K562 (cell line): ENCODE measurements around the gene FAM149A. TPM values are rescaled to one million over a fixed set of nuclear protein-coding genes. Genes with fewer than 3 reads are reported as not detected.

Source experiments
- BRCA1 ChIP-seq, 2 experiments: fragments of 450-650 bp in 1 of 2; sonication (generic) in 1 of 2; formaldehyde crosslinking in 1 of 2; IDR thresholded peaks; 2 replicates each; pipeline versions ENCODE4 v1.5.0 to v1.6.1; 2017 to 2020; ENCODE audit warnings: mild to moderate bottlenecking in 1 of 2, missing genetic modification reagents in 1 of 2
- C11orf30 ChIP-seq: fragments of 450-650 bp; IDR thresholded peaks from 2 replicates; pipeline ENCODE4 v1.6.1; 2016; ENCODE audit warnings: low read depth, mild to moderate bottlenecking
- CGGBP1 ChIP-seq: fragments of 250-450 bp; sonication (Bioruptor Pico); IDR thresholded peaks from 2 replicates; pipeline ENCODE4 v1.9.0; 2021; ENCODE audit warnings: mild to moderate bottlenecking
- CREB5 ChIP-seq: fragments of 250-450 bp; sonication (Bioruptor Pico); IDR thresholded peaks from 2 replicates; pipeline ENCODE4 v1.5.0; 2020; ENCODE audit warnings: mild to moderate bottlenecking
- HNRNPLL ChIP-seq: fragments of 200-400 bp; formaldehyde crosslinking; IDR thresholded peaks from 2 replicates; pipeline ENCODE4 v1.6.1; 2017; ENCODE audit warnings: low read length, low read depth, mild to moderate bottlenecking; ENCODE audit not compliant: poor library complexity, severe bottlenecking
- HNRNPUL1 ChIP-seq: fragments of 200-400 bp; formaldehyde crosslinking; IDR thresholded peaks from 2 replicates; pipeline ENCODE4 v1.6.1; 2017; ENCODE audit warnings: low read length
- KDM2B ChIP-seq: fragments of 250-450 bp; sonication (Bioruptor Pico); IDR thresholded peaks from 2 replicates; pipeline ENCODE4 v1.8.0; 2021; ENCODE audit warnings: mild to moderate bottlenecking, moderate library complexity
- KLF10 ChIP-seq: fragments of 250-450 bp; sonication (Bioruptor Pico); IDR thresholded peaks from 2 replicates; pipeline ENCODE4 v1.6.1; 2021; ENCODE audit warnings: matching md5 sums
- PCBP1 ChIP-seq: fragments of 200-400 bp; formaldehyde crosslinking; IDR thresholded peaks from 2 replicates; pipeline ENCODE4 v1.6.1; 2018; ENCODE audit warnings: mild to moderate bottlenecking, low read depth, low read length; ENCODE audit not compliant: poor library complexity, severe bottlenecking
- PPARD ChIP-seq: fragments of 250-450 bp; sonication (Bioruptor Pico); IDR thresholded peaks from 2 replicates; pipeline ENCODE4 v1.8.0; 2022; ENCODE audit warnings: inconsistent platforms, mild to moderate bottlenecking, moderate library complexity
- PRPF4 ChIP-seq: fragments of 200-400 bp; formaldehyde crosslinking; IDR thresholded peaks from one replicate; pipeline ENCODE4 v1.6.1; 2017; ENCODE audit warnings: low read length, low read depth, mild to moderate bottlenecking; ENCODE audit not compliant: insufficient read depth, poor library complexity, severe bottlenecking
- SIRT6 ChIP-seq: IDR thresholded peaks from one replicate; pipeline ENCODE4 v1.6.1; 2012; ENCODE audit warnings: low read depth, mild to moderate bottlenecking, control low read depth, inconsistent platforms, low read length, moderate library complexity
- THRA ChIP-seq: fragments of 450-650 bp; IDR thresholded peaks from 2 replicates; pipeline ENCODE4 v1.6.1; 2017; ENCODE audit warnings: mild to moderate bottlenecking, moderate library complexity
- ZBTB9 ChIP-seq: fragments of 450-650 bp; formaldehyde crosslinking; IDR thresholded peaks from 2 replicates; pipeline ENCODE4 v1.4.0; 2020; ENCODE audit warnings: mild to moderate bottlenecking, moderate library complexity
- ZNF217 ChIP-seq: sonication (generic); formaldehyde crosslinking; IDR thresholded peaks from 2 replicates; pipeline ENCODE4 v1.8.0; 2022; ENCODE audit warnings: mild to moderate bottlenecking, missing genetic modification reagents
- ZNF589 ChIP-seq: fragments of 200-800 bp; sonication (Bioruptor generic); IDR thresholded peaks from 2 replicates; pipeline ENCODE4 v1.6.1; 2016; ENCODE audit warnings: low read depth, missing genetic modification characterization, missing compliant biosample characterization
- ZSCAN29 ChIP-seq: fragments of 450-650 bp; IDR thresholded peaks from 2 replicates; pipeline ENCODE4 v1.6.1; 2017
- polyA plus RNA-seq, 8 experiments: library from polyadenylated mRNA; depleted of rRNA in 4 of 8; stranded (reverse) in 5 of 8; unstranded in 3 of 8; fragments of >200 nt; fragmentation: Nextera tagmentation in 2 of 8; fragmentation: Illumina TruSeq in 1 of 8; extraction: Ambion mirVana in 2 of 8; extraction: Trizol in 1 of 8; gene quantifications; 2 replicates each; pipeline versions ENCODE4 v1.2.1 to v1.2.3, GENCODE V29; 2011 to 2014; ENCODE audit warnings: inconsistent platforms in 1 of 8, missing spikeins in 1 of 8
- total RNA-seq, 7 experiments: library from RNA; depleted of rRNA in 6 of 7; stranded (reverse); fragments of >200 nt in 6 of 7; fragmentation: Illumina TruSeq in 2 of 7; extraction: Trizol in 2 of 7; gene quantifications; 2 replicates each; pipeline versions ENCODE4 v1.2.1 to v1.2.3, GENCODE V29; 2011 to 2021; ENCODE audit warnings: low replicate concordance in 1 of 7

Gene FAM149A
- total and polyA plus RNA-seq, 9 of the 15 experiments (the other 6 are each of a cell fraction or from before 2014, with no cell fraction given), result not detected

- no peak for TF ChIP-seq ZNF217 (CRISPR knock-in tag)
- TF ChIP-seq HNRNPLL, result peak; percentile 87
- TF ChIP-seq CREB5 (CRISPR knock-in tag), result no peak
- TF ChIP-seq PPARD (CRISPR knock-in tag), result no peak
- TF ChIP-seq KLF10 (CRISPR knock-in tag), result no peak
- no peak for TF ChIP-seq ZNF589
- peak; percentile 80 for TF ChIP-seq PCBP1
- TF ChIP-seq SIRT6, result no peak
- no peak for TF ChIP-seq ZBTB9 (CRISPR knock-in tag)
- TF ChIP-seq PRPF4, result no peak
- no peak for TF ChIP-seq BRCA1 (IDR thresholded peaks at IDR 0.05)
- no peak for TF ChIP-seq BRCA1 (CRISPR knock-in tag; IDR thresholded peaks at IDR 0.05)
- TF ChIP-seq THRA, result no peak
- TF ChIP-seq HNRNPUL1, result no peak
- 0 out of 2 replicates have a peak, but pooled peaks have one; percentile 35 for TF ChIP-seq C11orf30
- TF ChIP-seq CGGBP1, result no peak
- peak; percentile 62; the same call in 1 of the 2 replicates for TF ChIP-seq KDM2B (CRISPR knock-in tag)
- peak; percentile 93 for TF ChIP-seq ZSCAN29
Measured at GRCh38 chr4:186191200-186192065, 86.9 kb downstream of the FAM149A start, which contains the start of gene CYP4V2 (continued).
